Liver (tissue), 9 donors: ENCODE measurements around the gene HAPLN1. TPM values are rescaled to one million over a fixed set of nuclear protein-coding genes. Genes with fewer than 3 reads are reported as not detected.

Experiments
- DNase-seq: peaks from one replicate; pipeline ENCODE4 v3.0.0-alpha.2; 2017; ENCODE audit warnings: low spot score
- H3K27ac ChIP-seq, 2 donors: one replicate each; pipeline ENCODE4 v1.7.0; 2013; ENCODE audit warnings: inconsistent platforms in 2 of 2, low read length in 2 of 2, control low read depth in 1 of 2, low read depth in 1 of 2, mild to moderate bottlenecking in 1 of 2
- H3K27me3 ChIP-seq, 4 donors: one replicate each; pipeline versions ENCODE4 v1.6.1 to v1.7.0; 2013; ENCODE audit warnings: low read length in 3 of 4, inconsistent platforms in 1 of 4, mild to moderate bottlenecking in 1 of 4, moderate library complexity in 1 of 4; ENCODE audit not compliant: control insufficient read depth in 4 of 4, insufficient read depth in 4 of 4
- H3K36me3 ChIP-seq, 4 donors: one replicate each; pipeline versions ENCODE4 v1.6.1 to v1.7.0; 2013; ENCODE audit warnings: low read length in 3 of 4, mild to moderate bottlenecking in 3 of 4, low read depth in 1 of 4, moderate library complexity in 1 of 4; ENCODE audit not compliant: control insufficient read depth in 4 of 4, insufficient read depth in 3 of 4
- H3K4me1 ChIP-seq, 4 donors: one replicate each; pipeline versions ENCODE4 v1.6.1 to v1.7.0; 2013; ENCODE audit warnings: low read length in 3 of 4, mild to moderate bottlenecking in 3 of 4, moderate library complexity in 1 of 4; ENCODE audit not compliant: control insufficient read depth in 4 of 4, insufficient read depth in 4 of 4
- H3K4me3 ChIP-seq, 3 donors: one replicate each; pipeline versions ENCODE4 v1.6.1 to v1.7.0; 2013; ENCODE audit warnings: low read length in 3 of 3, control low read depth in 1 of 3, low read depth in 1 of 3, mild to moderate bottlenecking in 1 of 3
- H3K9ac ChIP-seq, 2 donors: one replicate each; pipeline ENCODE4 v1.7.0; 2013; ENCODE audit warnings: low read length in 2 of 2, mild to moderate bottlenecking in 2 of 2, moderate library complexity in 2 of 2, control low read depth in 1 of 2, low read depth in 1 of 2
- H3K9me3 ChIP-seq, 4 donors: one replicate each; pipeline versions ENCODE4 v1.6.1 to v1.7.0; 2013; ENCODE audit warnings: low read length in 3 of 4; ENCODE audit not compliant: control insufficient read depth in 4 of 4
- ATF3 ChIP-seq: IDR thresholded peaks from 2 replicates; pipeline ENCODE4 v1.6.1; 2016; ENCODE audit warnings: antibody characterized with exemption
- CTCF ChIP-seq: fragments of 150-350 bp; IDR thresholded peaks from 2 replicates; pipeline ENCODE4 v1.5.1; 2017; ENCODE audit warnings: improper control_type of control experiment, low read depth, low read length; ENCODE audit not compliant: missing input control
- EGR1 ChIP-seq, 2 donors: IDR thresholded peaks; 2 replicates each; pipeline ENCODE4 v1.6.1; 2016 to 2018; ENCODE audit warnings: antibody characterized with exemption in 2 of 2, low read depth in 2 of 2
- FOXA1 ChIP-seq: IDR thresholded peaks from 2 replicates; pipeline ENCODE4 v1.6.1; 2016; ENCODE audit warnings: antibody characterized with exemption
- FOXA2 ChIP-seq: IDR thresholded peaks from 2 replicates; pipeline ENCODE4 v1.6.1; 2016; ENCODE audit warnings: antibody characterized with exemption
- GABPA ChIP-seq, 2 donors: IDR thresholded peaks in 1 of 2; conservative IDR thresholded peaks in 1 of 2; 2 replicates each; pipeline ENCODE4 v1.6.1; 2016; ENCODE audit warnings: antibody characterized with exemption in 2 of 2, mild to moderate bottlenecking in 1 of 2, moderate library complexity in 1 of 2
- HNF4A ChIP-seq, 2 donors: conservative IDR thresholded peaks; 2 replicates each; pipeline ENCODE4 v1.6.1; 2016; ENCODE audit warnings: antibody characterized with exemption in 2 of 2, mild to moderate bottlenecking in 2 of 2
- HNF4G ChIP-seq: IDR thresholded peaks from 2 replicates; pipeline ENCODE4 v1.6.1; 2016; ENCODE audit warnings: antibody characterized with exemption
- JUND ChIP-seq, 2 donors: IDR thresholded peaks; 2 replicates each; pipeline ENCODE4 v1.6.1; 2016; ENCODE audit warnings: antibody characterized with exemption in 2 of 2
- MAX ChIP-seq: IDR thresholded peaks from 2 replicates; pipeline ENCODE4 v1.6.1; 2016; ENCODE audit warnings: antibody characterized with exemption
- RAD21 ChIP-seq, 2 donors: IDR thresholded peaks; 2 replicates each; pipeline ENCODE4 v1.6.1; 2016; ENCODE audit warnings: antibody characterized with exemption in 2 of 2, mild to moderate bottlenecking in 2 of 2
- REST ChIP-seq: IDR thresholded peaks from 2 replicates; pipeline ENCODE4 v1.6.1; 2016; ENCODE audit warnings: antibody characterized with exemption, mild to moderate bottlenecking
- RXRA ChIP-seq, 2 donors: IDR thresholded peaks; 2 replicates each; pipeline ENCODE4 v1.6.1; 2017 to 2018; ENCODE audit warnings: antibody characterized with exemption in 2 of 2, mild to moderate bottlenecking in 1 of 2
- SP1 ChIP-seq: IDR thresholded peaks from 2 replicates; pipeline ENCODE4 v1.6.1; 2018; ENCODE audit warnings: antibody characterized with exemption, mild to moderate bottlenecking
- TAF1 ChIP-seq: conservative IDR thresholded peaks from 2 replicates; pipeline ENCODE4 v1.6.1; 2016; ENCODE audit warnings: antibody characterized with exemption, mild to moderate bottlenecking
- ZBTB33 ChIP-seq: IDR thresholded peaks from 2 replicates; pipeline ENCODE4 v1.6.1; 2016; ENCODE audit warnings: antibody characterized with exemption
- WGBS: extraction: QIAGEN DNeasy Blood & Tissue Kit; methylation state at CpG from one replicate; pipeline ENCODE4 v1.1.7; 2013; 5-methylcytosine and 5-hydroxymethylcytosine counted together
- polyA plus RNA-seq, 2 donors: library from polyadenylated mRNA; stranded (reverse) in 1 of 2; unstranded in 1 of 2; fragments of 200-250 nt in 1 of 2; fragments of >200 nt in 1 of 2; fragmentation: Nextera tagmentation in 1 of 2; extraction: Ambion mirVana in 1 of 2; gene quantifications; one replicate each; pipeline versions ENCODE4 v1.2.1 to v1.2.3, GENCODE V29; 2013 to 2015
- total RNA-seq, 2 donors: library from RNA; depleted of rRNA; stranded (reverse); fragments of >200 nt; gene quantifications; one replicate each; pipeline ENCODE4 v1.2.3, GENCODE V29; 2014
- donor health status: healthy.
- donor health status: healthy.
- donor health status: healthy.
- donor health status: healthy.
- donor health status: healthy.

HAPLN1 gene
- total and polyA plus RNA-seq, 4 donors = 0.07 to 1.3 TPM; not detected in 2

GRCh38 chr5:83726912-83727311, 6.3 kb upstream of the HAPLN1 start (continued):
- TF ChIP-seq TAF1 (no peak), ATF3 (no peak), RXRA (IDR thresholded peaks at IDR 0.05) (no peak), EGR1 (IDR thresholded peaks at IDR 0.05; ENCODE audit: low read depth in 2 of 2) (no peak), FOXA1 (no peak), SP1 (no peak), JUND (IDR thresholded peaks at IDR 0.05) (no peak), MAX (no peak), RAD21 (IDR thresholded peaks at IDR 0.05) (no peak), HNF4G (no peak), ZBTB33 (no peak)

- 59% methylated on average over 2 of the region's 2 CpGs for WGBS
- Histone ChIP-seq H3K4me1 (peaks cover 7 to 14% (median 11%) of the 10 kb centered on the region in 4 donors), H3K9me3 (no peaks in the 10 kb centered on the region), H3K36me3 (no peaks in the 10 kb centered on the region), H3K9ac (no peak overlapping the region), H3K4me3 (no peak overlapping the region), H3K27ac (no peak overlapping the region), H3K27me3 (peaks cover 0 to 7% (median 4%) of the 10 kb centered on the region in 4 donors)
- no peak for DNase-seq
- TF ChIP-seq GABPA (IDR thresholded peaks at IDR 0.05 in 1 of 2, conservative IDR thresholded peaks at IDR 0.05 in 1 of 2) (no peak), HNF4G (no peak), CTCF (no peak), JUND (IDR thresholded peaks at IDR 0.05) (no peak), FOXA1 (no peak)
Observed at GRCh38 chr5:83724935-83725334, 4.3 kb upstream of the HAPLN1 start.

- 27% methylated on average over 2 of the region's 2 CpGs for WGBS
- peaks cover 0 to 7% (median 4%) of the 10 kb centered on the region in 4 donors for H3K27me3 ChIP-seq
- H3K9me3 ChIP-seq = no peaks in the 10 kb centered on the region
- H3K9ac ChIP-seq = no peak overlapping the region
- H3K27ac ChIP-seq = no peak overlapping the region
- H3K4me3 ChIP-seq = no peak overlapping the region
- H3K36me3 ChIP-seq = no peaks in the 10 kb centered on the region
- peaks cover 7 to 14% (median 11%) of the 10 kb centered on the region in 4 donors for H3K4me1 ChIP-seq
- no peak for DNase-seq
- TF ChIP-seq ATF3 = no peak
- TF ChIP-seq HNF4G = no peak
- TF ChIP-seq HNF4A (conservative IDR thresholded peaks at IDR 0.05) = peak; percentile 34 to 44
- TF ChIP-seq FOXA2 = peak; percentile 10
- TF ChIP-seq GABPA (IDR thresholded peaks at IDR 0.05 in 1 of 2, conservative IDR thresholded peaks at IDR 0.05 in 1 of 2) = no peak
- TF ChIP-seq FOXA1 = peak; percentile 27
- no peak for TF ChIP-seq RAD21 (IDR thresholded peaks at IDR 0.05)
- no peak for TF ChIP-seq REST
- TF ChIP-seq ZBTB33 = no peak
- TF ChIP-seq SP1 = peak; percentile 48
- TF ChIP-seq TAF1 = no peak
- no peak for TF ChIP-seq JUND (IDR thresholded peaks at IDR 0.05)
- no peak for TF ChIP-seq CTCF
- peak; percentile 21 to 42 for TF ChIP-seq RXRA (IDR thresholded peaks at IDR 0.05)
Observed at GRCh38 chr5:83724001-83724400, 3.3 kb upstream of the HAPLN1 start.
